ENCODE data around the gene AMBRA1.
"Not testable (repeated sequence)": the region's sequence is repeated elsewhere in the genome, so short reads cannot be mapped to it uniquely, and the experiment has no call there.

Gene AMBRA1

DNA sequence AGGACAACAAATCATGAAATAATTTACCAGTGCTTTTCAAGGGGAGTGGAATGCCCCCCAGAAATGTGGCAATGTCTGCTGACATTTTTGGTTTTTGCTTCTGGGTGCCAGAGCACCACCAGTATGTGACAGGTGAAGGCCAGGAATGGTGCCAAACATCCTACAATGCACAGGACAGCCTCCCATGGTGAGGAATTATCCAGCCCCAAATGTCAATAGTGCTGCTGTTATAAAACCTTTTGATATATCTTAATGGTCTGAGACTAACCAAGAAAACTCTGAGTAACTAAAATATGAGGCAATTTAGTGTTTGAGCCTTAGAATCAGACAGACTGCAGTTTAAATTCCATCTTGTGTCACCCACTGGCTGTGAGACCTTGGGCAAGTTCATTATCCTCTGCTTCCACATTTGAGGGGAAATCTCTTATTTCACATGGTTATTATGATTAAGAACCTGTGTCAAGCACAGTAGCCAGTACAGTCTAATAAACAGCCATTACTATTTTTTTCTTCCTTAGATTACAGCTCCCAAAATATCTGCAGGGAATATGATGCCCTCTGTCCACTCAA lies 69.5 kb downstream of the AMBRA1 start:
- Histone ChIP-seq H3K4me1 (ENCODE audit: insufficient read depth, low read length) (peaks cover 28% of the 10 kb centered on the region), H3K36me3 (ENCODE audit: insufficient read depth, low read length) (no peaks in the 10 kb centered on the region), H3K9me3 (ENCODE audit: control insufficient read depth, insufficient read depth, low read length) (no peaks in the 10 kb centered on the region), H3K9ac (ENCODE audit: low read depth, low read length) (no peak overlapping the region)

DNA sequence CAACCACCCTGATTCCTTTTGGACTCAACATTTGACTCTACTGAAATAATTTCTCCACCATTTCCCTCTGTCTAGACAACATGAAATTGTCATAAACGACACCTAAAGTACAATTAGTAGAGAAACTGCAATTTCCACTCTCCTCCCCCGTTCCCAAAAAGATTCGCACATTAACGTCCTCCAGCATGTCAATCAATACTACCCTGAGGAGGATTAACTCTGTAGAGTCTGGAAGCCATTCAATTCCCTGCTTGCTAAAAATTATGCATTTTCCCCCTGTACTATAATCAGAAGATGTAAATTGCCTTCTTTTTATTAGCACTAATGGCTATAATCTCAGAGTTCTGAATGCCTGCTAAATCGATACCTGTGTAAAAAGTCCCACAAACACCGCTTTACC lies 70.5 kb downstream of the AMBRA1 start:
- Histone ChIP-seq H3K9me3 (ENCODE audit: control insufficient read depth, insufficient read depth, low read length) (no peaks in the 10 kb centered on the region), H3K36me3 (ENCODE audit: insufficient read depth, low read length) (no peaks in the 10 kb centered on the region), H3K4me1 (ENCODE audit: insufficient read depth, low read length) (peaks cover 19% of the 10 kb centered on the region), H3K9ac (ENCODE audit: low read depth, low read length) (no peak overlapping the region)

DNA sequence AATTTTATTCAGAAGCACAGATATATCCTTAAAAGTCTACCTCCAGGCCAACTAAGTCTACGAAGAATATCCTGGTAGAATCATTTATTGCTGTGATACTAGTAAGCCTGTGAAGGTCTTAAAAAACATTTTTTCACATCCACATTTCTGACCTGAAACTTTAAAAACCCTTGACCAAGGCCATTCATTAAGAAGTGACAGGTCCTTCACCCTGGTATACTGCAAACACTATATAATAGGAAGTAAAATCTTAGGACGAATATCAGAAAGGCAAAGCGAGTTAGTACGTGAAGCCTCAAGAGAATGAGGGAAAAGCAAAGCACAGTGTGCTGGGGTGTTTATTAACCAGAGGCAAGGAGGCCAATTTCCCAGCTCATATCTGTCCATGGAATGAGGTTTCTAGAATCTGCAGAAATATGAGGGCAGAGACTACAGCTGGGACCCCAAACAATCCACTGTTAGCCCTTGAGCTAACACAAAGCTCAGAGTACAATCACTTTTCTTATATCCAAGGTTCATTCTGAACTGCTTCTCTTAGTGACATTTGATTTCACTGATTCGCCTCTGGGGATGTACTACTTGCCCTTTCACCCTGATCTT lies 71.0 kb downstream of the AMBRA1 start:
- no peaks in the 10 kb centered on the region for H3K9me3 ChIP-seq (ENCODE audit: control insufficient read depth, insufficient read depth, low read length)
- peaks cover 19% of the 10 kb centered on the region for H3K4me1 ChIP-seq (ENCODE audit: insufficient read depth, low read length)
- H3K36me3 ChIP-seq (ENCODE audit: insufficient read depth, low read length) = no peaks in the 10 kb centered on the region
- no peak overlapping the region for H3K9ac ChIP-seq (ENCODE audit: low read depth, low read length)

DNA sequence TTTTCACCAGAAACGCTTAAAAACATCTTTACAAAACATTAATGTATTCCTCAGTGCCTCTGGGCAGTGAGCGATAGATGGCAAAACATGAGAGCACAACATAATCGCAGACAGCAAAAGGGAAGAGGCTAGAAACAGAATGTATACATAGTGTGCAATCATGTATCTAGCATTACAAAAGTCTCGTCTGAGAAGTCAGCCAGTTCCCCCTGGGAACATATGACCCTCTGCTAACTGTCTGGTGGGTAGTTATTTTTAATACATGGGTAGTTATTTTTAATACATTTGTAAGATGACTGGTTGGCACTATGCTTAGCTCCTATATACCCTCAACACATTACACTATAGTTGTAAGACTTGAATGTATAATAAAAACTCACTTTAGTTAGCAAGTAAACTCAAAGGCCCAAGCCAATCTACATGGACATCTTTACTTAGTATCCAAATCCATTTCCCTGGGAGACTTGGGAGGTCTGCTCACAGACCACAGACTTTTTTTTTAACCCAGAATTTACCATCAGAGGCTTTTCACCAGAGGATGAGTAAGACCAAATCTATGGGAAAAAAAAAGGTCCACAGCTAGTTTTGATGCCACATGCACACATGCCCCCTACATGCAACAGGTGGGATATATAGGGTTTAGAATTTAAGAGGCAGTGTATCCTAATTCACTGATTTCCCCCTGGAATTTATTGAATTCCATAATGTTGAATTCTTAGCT lies 71.7 kb downstream of the AMBRA1 start:
- no peaks in the 10 kb centered on the region for H3K36me3 ChIP-seq (ENCODE audit: insufficient read depth, low read length)
- no peak overlapping the region for H3K9ac ChIP-seq (ENCODE audit: low read depth, low read length)
- peaks cover 19% of the 10 kb centered on the region for H3K4me1 ChIP-seq (ENCODE audit: insufficient read depth, low read length)
- H3K9me3 ChIP-seq (ENCODE audit: control insufficient read depth, insufficient read depth, low read length) = no peaks in the 10 kb centered on the region

DNA sequence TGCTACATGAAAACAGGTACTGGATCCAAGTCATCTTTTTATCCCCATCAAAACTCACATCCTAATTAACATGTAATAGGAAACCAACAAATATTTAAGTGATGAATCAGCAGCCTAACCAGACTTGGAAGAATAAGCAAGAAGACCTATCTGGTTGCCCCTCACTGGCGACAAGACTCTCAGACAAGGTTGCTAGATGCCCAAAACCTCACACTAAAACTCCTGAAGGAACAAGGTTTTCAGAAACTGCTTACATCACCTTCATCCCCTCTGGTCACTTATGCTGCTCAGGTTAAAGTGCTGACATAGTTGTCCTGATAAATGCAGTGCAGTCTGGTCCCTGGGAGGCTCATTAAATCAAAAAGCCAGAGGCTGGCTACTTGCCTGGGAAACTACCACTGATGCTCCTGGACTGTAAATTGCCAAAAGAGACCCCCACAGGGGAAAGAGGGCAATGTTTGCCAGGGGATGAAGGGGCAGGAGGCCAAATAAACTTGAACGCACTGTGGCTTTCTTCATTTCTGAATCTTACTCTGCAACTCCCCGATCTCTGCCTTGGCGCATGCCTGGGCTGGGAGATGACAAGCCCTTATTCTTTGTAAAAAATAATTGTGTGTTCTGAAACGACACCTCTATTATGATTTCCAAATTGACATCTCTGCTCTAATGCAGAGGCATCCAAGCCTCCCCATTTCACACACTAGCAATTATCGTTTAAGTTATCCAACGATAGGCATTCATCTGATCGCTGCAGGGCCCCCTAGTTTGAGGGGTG lies 72.7 kb downstream of the AMBRA1 start:
- peaks cover 19% of the 10 kb centered on the region for H3K4me1 ChIP-seq (ENCODE audit: insufficient read depth, low read length)
- no peak overlapping the region for H3K9ac ChIP-seq (ENCODE audit: low read depth, low read length)
- H3K36me3 ChIP-seq (ENCODE audit: insufficient read depth, low read length) = no peaks in the 10 kb centered on the region
- no peaks in the 10 kb centered on the region for H3K9me3 ChIP-seq (ENCODE audit: control insufficient read depth, insufficient read depth, low read length)

DNA sequence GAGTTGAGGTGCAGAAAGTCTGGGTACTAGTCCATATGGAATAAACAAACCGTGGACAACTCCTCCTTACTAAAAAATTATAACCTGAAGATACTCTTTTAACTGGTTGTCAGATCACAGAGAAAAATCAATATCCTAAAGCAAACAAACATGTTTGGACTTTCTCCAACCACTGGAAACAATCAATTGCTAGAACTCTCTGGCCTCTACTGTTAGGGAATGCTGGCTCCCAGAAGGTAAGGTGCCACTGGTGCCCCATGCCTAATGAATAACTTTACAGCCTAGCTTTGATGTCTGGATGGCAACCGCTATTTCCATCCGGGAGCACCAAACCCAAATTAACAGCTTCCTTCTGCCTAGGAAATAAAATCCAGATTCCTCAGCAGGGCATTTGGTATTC lies 74.5 kb downstream of the AMBRA1 start:
- Histone ChIP-seq H3K9me3 (ENCODE audit: control insufficient read depth, insufficient read depth, low read length) (no peaks in the 10 kb centered on the region), H3K36me3 (ENCODE audit: insufficient read depth, low read length) (no peaks in the 10 kb centered on the region), H3K9ac (ENCODE audit: low read depth, low read length) (no peak overlapping the region), H3K4me1 (ENCODE audit: insufficient read depth, low read length) (peaks cover 19% of the 10 kb centered on the region)

DNA sequence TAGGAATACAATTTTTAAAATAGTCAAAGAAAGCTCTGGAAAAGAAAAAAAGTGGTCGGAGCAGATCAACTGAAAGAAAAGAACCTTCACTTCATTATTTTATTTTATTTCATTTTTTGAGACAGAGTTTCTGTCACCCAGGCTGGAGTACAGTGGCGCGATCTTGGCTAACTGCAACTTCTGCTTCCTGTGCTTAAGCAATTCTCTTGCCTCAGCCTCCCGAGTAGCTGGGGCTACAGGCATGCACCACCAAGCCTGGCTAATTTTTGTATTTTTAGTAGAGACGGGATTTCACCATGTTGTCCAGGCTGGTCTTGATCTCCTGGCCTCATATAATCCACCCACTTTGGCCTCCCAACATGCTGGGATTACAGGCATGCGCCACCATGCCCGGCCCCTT lies 74.9 kb downstream of the AMBRA1 start:
- not testable (repeated sequence) for H3K9me3 ChIP-seq (ENCODE audit: control insufficient read depth, insufficient read depth, low read length); H3K9ac ChIP-seq (ENCODE audit: low read depth, low read length); H3K36me3 ChIP-seq (ENCODE audit: insufficient read depth, low read length)
- H3K4me1 ChIP-seq (ENCODE audit: insufficient read depth, low read length) = peaks cover 19% of the 10 kb centered on the region

DNA sequence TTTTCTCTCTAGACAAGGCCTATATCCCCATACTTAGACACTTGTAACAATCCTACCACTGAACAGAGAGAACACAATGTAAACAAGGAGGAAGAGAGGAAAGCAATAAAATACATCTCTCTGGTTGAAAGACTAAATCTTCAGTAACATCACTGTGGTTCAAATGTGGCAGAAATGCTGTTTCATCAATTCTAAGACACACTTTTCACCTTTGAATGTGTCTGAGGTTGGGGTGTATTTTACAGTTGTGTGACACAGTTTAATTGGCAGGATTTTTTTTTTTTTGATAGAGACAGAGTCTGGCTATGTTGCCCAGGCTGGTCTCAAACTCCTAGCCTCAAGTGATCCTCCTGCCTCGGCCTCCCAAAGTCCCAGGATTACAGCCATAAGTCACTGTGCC lies 79.5 kb downstream of the AMBRA1 start:
- H3K9ac ChIP-seq (ENCODE audit: low read depth, low read length) = no peak overlapping the region
- no peaks in the 10 kb centered on the region; the same call in 1 of the 2 replicates for H3K36me3 ChIP-seq (ENCODE audit: insufficient read depth, low read length)
- no peaks in the 10 kb centered on the region for H3K9me3 ChIP-seq (ENCODE audit: control insufficient read depth, insufficient read depth, low read length)
- H3K4me1 ChIP-seq (ENCODE audit: insufficient read depth, low read length) = peaks cover 10% of the 10 kb centered on the region

DNA sequence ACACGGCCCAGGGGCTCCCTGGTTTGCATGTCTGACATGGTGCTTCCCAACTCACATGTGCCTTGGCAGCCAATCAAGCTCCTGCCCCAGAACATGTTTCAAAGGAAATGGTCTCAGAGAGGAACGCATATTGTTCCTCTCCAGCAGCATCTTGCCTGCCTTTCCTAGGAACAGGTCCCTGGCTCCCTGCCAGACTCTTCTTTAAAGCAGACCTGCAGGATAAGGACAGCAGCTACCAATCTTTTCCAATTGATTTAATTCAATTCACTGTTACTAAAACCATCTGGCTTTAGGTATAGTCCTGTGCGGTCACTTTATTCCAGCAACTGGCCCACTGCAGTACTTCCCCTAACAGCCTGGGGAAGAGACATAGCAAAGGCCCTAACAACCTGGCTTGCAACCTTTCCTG lies 79.9 kb downstream of the AMBRA1 start:
- H3K9me3 ChIP-seq (ENCODE audit: control insufficient read depth, insufficient read depth, low read length) = no peaks in the 10 kb centered on the region
- no peaks in the 10 kb centered on the region; the same call in 1 of the 2 replicates for H3K36me3 ChIP-seq (ENCODE audit: insufficient read depth, low read length)
- no peak overlapping the region for H3K9ac ChIP-seq (ENCODE audit: low read depth, low read length)
- peaks cover 10% of the 10 kb centered on the region for H3K4me1 ChIP-seq (ENCODE audit: insufficient read depth, low read length)

DNA sequence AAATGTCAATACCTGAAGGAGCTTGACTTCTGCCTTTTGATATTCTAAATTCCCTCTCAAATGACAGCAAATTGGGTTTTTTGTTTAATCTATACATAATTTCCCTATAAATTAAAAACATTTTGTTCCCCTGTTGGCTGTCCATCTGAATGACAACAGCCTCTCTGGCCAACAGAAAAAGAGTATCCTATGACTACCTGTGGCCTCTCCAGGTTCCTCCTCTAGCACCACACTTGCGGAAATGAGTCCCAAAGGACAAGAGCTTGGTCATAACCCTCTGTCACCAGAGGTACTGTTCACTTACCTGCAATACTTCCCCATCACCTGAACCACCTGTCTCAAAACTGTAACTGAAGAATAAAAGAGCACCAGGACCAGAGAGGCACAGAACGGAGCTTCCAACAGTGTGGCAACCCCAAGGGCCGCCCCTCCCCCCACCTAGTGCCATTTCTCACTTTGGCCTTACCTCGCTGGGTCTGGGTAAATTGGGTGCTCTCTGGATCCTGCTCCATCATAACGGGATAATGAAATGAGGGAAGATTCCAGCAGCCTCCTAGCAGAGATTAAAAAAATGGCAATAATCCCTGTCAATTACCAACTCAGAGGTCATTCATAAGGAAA lies 81.5 kb downstream of the AMBRA1 start:
- H3K36me3 ChIP-seq (ENCODE audit: insufficient read depth, low read length) = no peaks in the 10 kb centered on the region; the same call in 1 of the 2 replicates
- peaks cover 10% of the 10 kb centered on the region for H3K4me1 ChIP-seq (ENCODE audit: insufficient read depth, low read length)
- H3K9me3 ChIP-seq (ENCODE audit: control insufficient read depth, insufficient read depth, low read length) = no peaks in the 10 kb centered on the region
- no peak overlapping the region for H3K9ac ChIP-seq (ENCODE audit: low read depth, low read length)

DNA sequence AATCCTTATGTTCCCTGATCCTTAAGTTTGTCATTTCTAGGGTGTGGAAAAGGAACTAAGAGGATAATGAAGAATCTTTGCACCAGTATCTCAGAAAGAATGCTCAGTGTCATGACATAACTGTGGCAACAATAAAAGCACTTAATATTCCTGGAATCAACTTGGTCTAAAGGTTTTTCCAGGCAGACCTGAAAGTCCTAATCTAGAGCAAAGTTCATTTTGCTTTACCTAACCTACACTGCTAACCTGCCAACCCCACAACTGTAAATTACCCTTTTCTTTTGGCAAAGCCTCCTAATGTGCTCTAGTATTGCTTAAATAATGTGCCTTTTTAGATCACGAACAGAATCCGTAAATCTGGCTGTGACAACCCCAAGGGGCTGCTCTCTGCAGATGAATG lies 82.5 kb downstream of the AMBRA1 start:
- Histone ChIP-seq H3K9ac (ENCODE audit: low read depth, low read length) (no peak overlapping the region), H3K4me1 (ENCODE audit: insufficient read depth, low read length) (peaks cover 13% of the 10 kb centered on the region), H3K9me3 (ENCODE audit: control insufficient read depth, insufficient read depth, low read length) (no peaks in the 10 kb centered on the region), H3K36me3 (ENCODE audit: insufficient read depth, low read length) (no peaks in the 10 kb centered on the region; the same call in 1 of the 2 replicates)

DNA sequence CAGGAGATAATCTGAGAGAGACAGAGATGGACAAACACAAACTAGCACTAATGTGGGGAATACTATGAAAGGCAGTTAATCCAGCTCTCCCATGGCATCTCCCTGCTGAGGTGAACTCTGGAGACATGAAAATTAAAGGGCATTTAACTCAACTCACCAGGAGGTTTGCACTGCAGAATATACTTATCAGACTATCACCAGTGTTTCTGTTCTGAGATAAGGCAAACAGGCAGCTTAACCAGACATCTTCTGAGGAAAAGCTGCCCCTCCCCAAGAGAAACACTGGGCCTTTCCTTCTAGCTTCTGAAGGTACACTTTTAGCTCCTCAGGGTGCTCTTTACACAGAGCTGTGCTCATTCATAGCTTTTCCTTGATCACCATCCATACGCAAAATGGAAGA lies 85.5 kb downstream of the AMBRA1 start:
- peaks cover 21% of the 10 kb centered on the region for H3K4me1 ChIP-seq (ENCODE audit: insufficient read depth, low read length)
- H3K9ac ChIP-seq (ENCODE audit: low read depth, low read length) = no peak overlapping the region
- no peaks in the 10 kb centered on the region for H3K9me3 ChIP-seq (ENCODE audit: control insufficient read depth, insufficient read depth, low read length)
- H3K36me3 ChIP-seq (ENCODE audit: insufficient read depth, low read length) = no peaks in the 10 kb centered on the region; the same call in 1 of the 2 replicates

DNA sequence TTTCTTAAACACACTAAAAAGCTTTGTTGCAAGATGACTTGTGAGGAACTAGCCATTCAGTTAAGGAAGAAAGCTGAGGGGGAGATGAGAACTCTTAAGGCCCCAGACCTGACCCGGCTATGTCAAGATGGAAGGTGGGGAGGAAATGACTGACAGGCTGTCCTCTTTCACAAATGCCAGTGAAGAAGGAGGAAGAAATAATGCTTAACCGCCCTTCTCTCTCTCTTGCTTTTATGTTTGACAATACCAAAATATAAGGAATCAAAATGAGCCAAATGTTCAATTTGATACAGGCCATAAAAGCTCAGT lies 87.4 kb downstream of the AMBRA1 start:
- Histone ChIP-seq H3K4me1 (ENCODE audit: insufficient read depth, low read length) (peaks cover 11% of the 10 kb centered on the region), H3K9ac (ENCODE audit: low read depth, low read length) (no peak overlapping the region), H3K9me3 (ENCODE audit: control insufficient read depth, insufficient read depth, low read length) (no peaks in the 10 kb centered on the region), H3K36me3 (ENCODE audit: insufficient read depth, low read length) (no peaks in the 10 kb centered on the region; the same call in 1 of the 2 replicates)

DNA sequence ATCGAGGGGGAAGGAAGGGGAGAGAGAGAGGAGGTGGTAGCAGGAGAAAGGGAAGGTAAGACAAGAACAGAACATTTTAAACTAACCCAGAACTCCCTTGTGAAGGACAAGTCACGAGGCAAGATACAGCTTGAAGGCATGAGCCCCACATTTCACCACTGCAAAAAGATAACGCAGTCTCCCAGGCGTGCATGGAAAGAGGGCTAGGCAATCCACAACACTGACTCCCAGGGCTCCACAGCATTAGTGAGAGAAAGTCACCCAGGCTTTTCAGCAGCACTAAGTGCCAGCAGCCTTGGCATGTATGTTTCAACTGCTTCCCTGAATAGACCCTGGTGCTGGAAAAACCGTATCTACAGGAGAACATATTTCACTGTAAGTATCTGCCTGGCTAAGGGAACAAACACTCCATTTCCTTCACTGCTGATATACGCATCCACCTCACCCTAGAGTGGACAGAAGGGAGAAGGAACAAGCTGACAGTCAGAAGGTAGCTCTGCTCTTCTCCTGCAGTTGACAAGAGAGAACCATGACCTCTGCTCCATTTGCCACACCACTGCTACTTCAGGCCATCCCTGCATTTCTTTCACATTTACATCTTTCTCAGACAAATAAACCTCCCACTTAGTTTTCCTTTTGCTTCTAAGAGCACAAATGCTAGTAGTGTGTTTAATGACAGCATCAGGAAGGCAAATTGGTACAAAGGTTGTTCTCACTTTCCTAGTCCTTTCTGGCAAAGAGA lies 87.9 kb downstream of the AMBRA1 start:
- no peaks in the 10 kb centered on the region; the same call in 1 of the 2 replicates for H3K36me3 ChIP-seq (ENCODE audit: insufficient read depth, low read length)
- no peaks in the 10 kb centered on the region for H3K9me3 ChIP-seq (ENCODE audit: control insufficient read depth, insufficient read depth, low read length)
- H3K4me1 ChIP-seq (ENCODE audit: insufficient read depth, low read length) = peaks cover 11% of the 10 kb centered on the region
- no peak overlapping the region for H3K9ac ChIP-seq (ENCODE audit: low read depth, low read length)
